ENCODE data around the gene PALM. TPM values are rescaled to one million over a fixed set of nuclear protein-coding genes. Genes with fewer than 3 reads are reported as not detected.

Gene PALM
- total RNA-seq, 1 donor from 2014 or later: under 0.01 TPM

- DNase-seq (ENCODE audit: low read depth) (no peak), FAIRE-seq (no peak)
- Histone ChIP-seq H3K4me3 (ENCODE audit: low read depth, low read length) (no peak overlapping the region), H3K36me3 (ENCODE audit: control insufficient read depth, insufficient read depth, low read length) (no peaks in the 10 kb centered on the region), H3K27me3 (ENCODE audit: control insufficient read depth, insufficient read depth, low read length) (no peaks in the 10 kb centered on the region)
- TF ChIP-seq CTCF (IDR thresholded peaks at IDR 0.05; ENCODE audit: insufficient read depth, low read length, severe bottlenecking): no peak
Measured at GRCh38 chr19:772730-773436, 64.1 kb downstream of the PALM start.

GRCh38 chr19:776549-776948 is 67.8 kb downstream of the PALM start:
- H3K36me3 ChIP-seq (ENCODE audit: control insufficient read depth, insufficient read depth, low read length): no peaks in the 10 kb centered on the region
- no peak for TF ChIP-seq CTCF (IDR thresholded peaks at IDR 0.05; ENCODE audit: insufficient read depth, low read length, severe bottlenecking)
- FAIRE-seq (no peak), DNase-seq (ENCODE audit: low read depth) (no peak)
- no peaks in the 10 kb centered on the region for H3K27me3 ChIP-seq (ENCODE audit: control insufficient read depth, insufficient read depth, low read length)
- no peak overlapping the region for H3K4me3 ChIP-seq (ENCODE audit: low read depth, low read length)

GRCh38 chr19:778910-779653 is 70.3 kb downstream of the PALM start:
- H3K27me3 ChIP-seq (ENCODE audit: control insufficient read depth, insufficient read depth, low read length): no peaks in the 10 kb centered on the region
- no peak for TF ChIP-seq CTCF (IDR thresholded peaks at IDR 0.05; ENCODE audit: insufficient read depth, low read length, severe bottlenecking)
- FAIRE-seq: peak; percentile 99

GRCh38 chr19:780935-781334 is 72.2 kb downstream of the PALM start:
- FAIRE-seq (no peak), DNase-seq (ENCODE audit: low read depth) (no peak)
- Histone ChIP-seq H3K4me3 (ENCODE audit: low read depth, low read length) (no peak overlapping the region), H3K36me3 (ENCODE audit: control insufficient read depth, insufficient read depth, low read length) (no peaks in the 10 kb centered on the region), H3K27me3 (ENCODE audit: control insufficient read depth, insufficient read depth, low read length) (no peaks in the 10 kb centered on the region)
- TF ChIP-seq CTCF (IDR thresholded peaks at IDR 0.05; ENCODE audit: insufficient read depth, low read length, severe bottlenecking): no peak

More at GRCh38 chr19:778910-779653, 70.3 kb downstream of the PALM start:
- peak; percentile 96 for DNase-seq (ENCODE audit: low read depth)
- Histone ChIP-seq H3K36me3 (ENCODE audit: control insufficient read depth, insufficient read depth, low read length) (no peaks in the 10 kb centered on the region), H3K4me3 (ENCODE audit: low read depth, low read length) (no peak overlapping the region)

GRCh38 chr19:781800-782184 is 73.1 kb downstream of the PALM start:
- no peak for TF ChIP-seq CTCF (IDR thresholded peaks at IDR 0.05; ENCODE audit: insufficient read depth, low read length, severe bottlenecking)
- Histone ChIP-seq H3K36me3 (ENCODE audit: control insufficient read depth, insufficient read depth, low read length) (no peaks in the 10 kb centered on the region), H3K4me3 (ENCODE audit: low read depth, low read length) (no peak overlapping the region), H3K27me3 (ENCODE audit: control insufficient read depth, insufficient read depth, low read length) (no peaks in the 10 kb centered on the region)
- FAIRE-seq (no peak), DNase-seq (ENCODE audit: low read depth) (no peak)
